Stimulated activated naive CD4-positive, alpha-beta T cell treated with Interleukin-2 at 50 U/mL for 16 hours (primary cell): ENCODE results near the gene ABHD2.

Experiments used
- DNase-seq: peaks from one replicate; lab custom pipeline; 2025; lab: John Stamatoyannopoulos, UW

The ABHD2 gene

DNA sequence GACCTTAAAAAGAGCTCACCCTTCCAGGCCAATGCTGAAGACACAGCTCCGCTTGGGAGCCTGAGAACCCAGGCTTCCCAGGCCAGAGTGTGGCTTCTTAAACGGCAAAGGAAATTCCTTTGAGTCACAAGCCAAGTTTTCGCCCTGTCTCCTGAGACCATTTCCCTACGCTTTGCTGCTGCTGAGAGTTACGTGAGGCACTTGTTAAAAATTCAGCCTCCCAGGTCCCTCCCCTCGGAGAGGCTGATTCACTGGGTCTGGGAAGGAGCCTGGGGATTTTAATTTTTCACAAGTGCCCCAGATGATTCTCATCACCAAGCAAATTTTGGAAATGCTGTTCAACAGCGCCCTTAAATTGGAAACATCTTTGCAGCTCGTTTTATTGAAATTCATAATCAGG is 107.6 kb downstream of the ABHD2 start:
- no peak for DNase-seq

DNA sequence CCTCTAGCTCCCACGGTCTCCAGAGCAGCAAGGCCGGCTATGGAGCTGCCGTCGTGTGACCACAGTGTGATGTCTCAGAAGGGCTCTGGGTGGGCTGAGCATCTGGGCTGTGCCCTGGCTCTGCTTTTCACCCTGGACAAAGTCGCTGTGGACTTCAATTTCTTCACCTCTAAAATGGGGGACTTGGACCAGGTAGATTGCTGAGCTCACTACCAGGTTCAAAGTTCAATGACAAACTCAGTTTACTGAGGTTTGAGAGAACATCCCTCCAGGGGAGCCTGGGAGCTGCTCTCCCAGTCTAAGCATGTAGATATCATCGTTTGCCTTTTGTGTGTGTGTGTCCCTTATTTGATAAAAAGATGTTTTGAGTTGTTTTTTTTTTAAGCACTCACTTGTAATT is 108.0 kb downstream of the ABHD2 start:
- no peak for DNase-seq

GRCh38 chr15:89196994-89197393 is 108.7 kb downstream of the ABHD2 start:
- no peak for DNase-seq

DNA sequence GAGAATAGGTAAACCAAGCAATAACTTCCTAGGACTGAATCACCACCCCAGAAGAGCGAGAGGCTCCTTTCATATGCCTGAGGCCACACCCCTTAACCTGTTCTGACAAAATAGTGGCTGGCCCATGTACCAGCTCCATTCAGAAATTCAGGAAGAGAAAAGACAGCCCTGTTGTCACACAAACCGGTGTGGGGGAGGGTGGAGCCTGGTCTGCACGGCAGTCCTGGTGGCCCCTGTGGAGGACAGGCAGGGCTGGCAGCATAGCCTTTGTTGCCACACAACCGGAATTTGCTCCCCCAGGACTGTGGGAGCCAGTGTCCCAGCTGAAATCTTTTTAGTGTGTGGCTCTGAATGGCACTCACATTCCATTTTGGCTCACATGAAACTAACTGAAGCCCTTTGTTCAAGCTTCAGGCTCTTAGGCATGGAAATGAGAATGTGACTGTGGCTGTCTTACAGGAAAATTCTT is 109.3 kb downstream of the ABHD2 start:
- DNase-seq = no peak

DNA sequence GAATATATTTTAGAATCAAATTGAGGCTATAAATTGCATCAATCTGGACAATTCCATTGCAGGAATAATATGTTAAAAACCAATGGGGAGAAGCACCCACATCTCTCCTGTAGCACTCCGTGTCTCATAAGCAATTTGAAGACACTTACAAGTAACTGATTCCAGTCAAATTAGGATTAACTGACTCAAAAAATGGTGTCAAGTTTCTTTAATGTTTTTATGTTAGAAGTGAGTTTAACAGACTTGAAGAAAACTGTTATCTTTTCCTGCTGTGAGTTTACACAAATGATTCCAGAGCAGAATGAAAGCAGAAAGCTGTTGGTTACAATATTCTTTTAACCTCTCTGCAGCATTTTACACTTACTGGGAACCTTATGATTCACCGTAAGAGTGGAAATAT is 109.9 kb downstream of the ABHD2 start:
- no peak for DNase-seq

GRCh38 chr15:89198934-89199333 is 110.7 kb downstream of the ABHD2 start:
- DNase-seq = no peak

DNA sequence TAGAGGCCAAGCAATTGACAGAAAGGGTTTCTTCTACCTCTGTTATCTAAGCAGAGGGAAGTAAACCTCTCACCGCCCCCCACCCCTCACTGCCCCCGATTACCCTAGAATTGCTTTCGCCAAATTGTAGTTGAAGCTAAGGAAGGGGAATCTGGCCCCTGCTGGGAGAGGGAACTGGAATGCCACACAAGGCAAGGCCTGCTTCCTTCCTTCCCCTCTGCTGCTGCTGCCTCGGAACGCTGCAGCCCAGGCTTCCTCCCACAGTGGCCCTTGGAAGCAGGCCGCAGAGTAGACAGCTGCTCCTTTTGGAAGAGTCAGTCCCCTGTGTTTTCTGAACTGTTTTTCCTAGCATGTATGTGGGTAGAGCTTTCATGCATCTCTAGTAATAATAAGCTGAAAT is 111.5 kb downstream of the ABHD2 start:
- DNase-seq = no peak

GRCh38 chr15:89200182-89200581 is 111.9 kb downstream of the ABHD2 start:
- DNase-seq = no peak

DNA sequence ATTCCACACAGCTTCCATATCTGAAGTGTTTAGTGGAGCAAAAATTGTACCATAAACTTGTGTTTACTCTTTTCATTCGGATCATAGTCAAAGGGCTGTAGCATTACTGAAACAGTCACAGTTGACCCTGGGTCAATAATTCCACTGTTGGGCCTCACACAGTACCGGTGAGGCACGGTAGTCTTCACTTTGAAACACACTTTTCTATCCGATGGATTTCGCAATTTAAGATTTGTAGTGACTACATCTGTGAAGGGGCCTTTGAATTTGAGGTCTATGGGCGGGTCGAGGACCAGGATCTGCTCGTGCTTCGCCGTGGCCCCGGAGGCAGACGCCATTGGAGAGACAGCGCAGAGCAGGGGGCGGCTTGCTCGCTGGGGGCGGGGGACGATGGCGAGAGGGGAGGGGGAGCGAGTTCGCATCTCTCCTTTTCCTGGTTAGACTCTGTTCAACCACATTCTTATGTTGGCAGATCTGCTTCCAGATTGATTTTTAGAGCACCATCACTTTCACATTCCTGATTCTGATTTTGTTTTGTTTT is 113.3 kb downstream of the ABHD2 start:
- no peak for DNase-seq

DNA sequence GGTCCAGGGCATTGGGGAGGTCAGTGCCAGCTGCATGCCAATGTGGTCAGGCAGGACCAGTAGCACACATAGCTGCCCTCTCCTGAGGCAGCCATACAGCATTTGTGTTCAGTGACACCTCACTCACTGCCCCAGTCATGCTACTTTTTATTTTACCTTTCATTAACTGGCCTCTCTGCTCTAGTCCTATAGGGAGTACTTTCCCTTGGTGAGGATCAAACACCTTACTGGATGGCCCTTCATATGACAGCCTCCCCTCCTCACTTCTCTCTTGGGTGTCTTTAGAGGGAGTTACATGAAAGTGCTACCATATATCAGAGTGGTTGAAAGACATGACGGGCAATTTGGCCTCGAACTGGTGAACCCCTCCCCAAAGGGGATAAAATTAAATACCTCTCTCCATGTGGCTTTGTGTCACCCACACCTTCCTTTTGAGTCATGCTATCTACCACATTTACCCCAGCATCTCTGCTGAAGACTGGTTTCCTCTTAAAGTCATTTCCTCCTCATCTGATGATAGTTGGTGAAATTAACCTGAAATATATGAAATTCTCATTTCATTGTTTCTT is 115.5 kb downstream of the ABHD2 start:
- DNase-seq = peak; percentile 8

DNA sequence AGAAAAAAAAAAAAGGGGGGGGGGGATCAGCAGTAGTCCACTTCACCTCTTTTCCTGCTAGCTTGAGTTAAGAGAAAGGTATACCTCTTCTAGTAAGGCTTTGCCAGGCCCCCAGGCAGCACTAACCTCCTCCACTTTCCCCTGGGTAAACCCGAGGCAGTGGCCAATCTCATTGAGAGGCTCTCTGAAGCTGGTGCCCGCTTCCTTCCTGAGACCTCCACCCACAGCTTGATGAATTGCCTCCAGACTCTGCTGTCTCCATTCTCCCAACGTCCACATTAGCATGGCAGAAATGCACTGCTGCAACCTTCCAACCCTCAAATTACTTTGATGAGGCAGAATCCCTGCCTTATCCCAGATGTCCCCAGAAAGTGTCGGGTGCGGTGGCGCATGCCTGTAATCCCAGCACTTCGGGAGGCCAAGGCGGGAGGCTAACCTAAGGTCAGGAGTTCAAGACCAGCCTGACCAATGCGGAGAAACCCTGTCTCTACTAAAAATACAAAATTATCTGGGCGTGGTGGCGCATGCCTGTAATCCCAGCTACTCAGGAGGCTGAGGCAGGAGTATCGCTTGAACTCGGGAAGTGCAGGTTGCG is 117.8 kb downstream of the ABHD2 start:
- DNase-seq = no peak

DNA sequence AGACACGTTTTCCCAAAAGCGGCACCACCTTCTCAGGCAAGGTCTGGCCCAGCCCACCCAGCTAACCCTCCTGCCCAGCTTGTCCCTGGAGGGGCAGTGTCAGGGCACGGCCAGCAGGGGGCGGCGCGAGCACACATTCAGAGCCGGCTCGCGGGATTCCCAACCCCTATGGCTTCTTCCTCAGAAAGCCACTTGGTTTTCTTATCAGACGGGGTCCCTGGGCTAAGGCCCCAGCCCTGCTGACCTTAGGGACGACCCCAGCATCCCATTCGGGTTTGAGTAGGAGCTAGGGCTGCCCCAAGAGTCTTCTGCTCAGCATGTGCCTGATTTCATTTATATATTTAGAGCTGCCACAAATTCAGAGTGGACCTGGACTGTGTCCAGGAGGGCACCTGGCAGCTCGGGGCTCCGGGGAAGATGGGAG is 118.7 kb downstream of the ABHD2 start:
- peak; percentile 59 for DNase-seq

- DNase-seq = no peak
Observed at GRCh38 chr15:89208256-89208655, 120.0 kb downstream of the ABHD2 start.

GRCh38 chr15:89209057-89209456 is 120.8 kb downstream of the ABHD2 start:
- DNase-seq = no peak

DNA sequence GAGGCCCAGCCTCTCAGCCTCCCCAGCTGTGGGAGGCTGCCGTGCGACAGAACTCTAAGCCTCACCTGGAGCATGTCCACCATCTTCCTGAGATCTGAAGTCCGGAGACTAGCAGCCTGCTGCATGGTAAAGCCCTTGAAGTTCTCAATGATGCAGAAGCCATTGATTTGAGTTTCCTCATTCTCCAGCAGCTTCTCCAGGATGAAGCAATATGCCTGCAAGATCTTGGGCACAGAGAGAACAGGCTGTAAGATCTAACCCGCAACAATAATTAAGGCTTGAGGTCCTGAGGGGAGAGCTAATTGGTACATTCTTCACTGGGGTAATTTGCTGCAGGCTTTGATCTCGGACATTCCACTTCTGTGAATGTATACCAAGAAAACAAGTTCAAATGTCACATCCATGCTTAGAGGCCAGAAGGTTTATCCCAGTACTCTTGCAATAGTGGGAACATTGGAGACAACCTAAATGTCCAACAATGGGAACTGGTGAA is 123.5 kb downstream of the ABHD2 start:
- DNase-seq = no peak

GRCh38 chr15:89215627-89216026 is 127.4 kb downstream of the ABHD2 start:
- no peak for DNase-seq

- DNase-seq = no peak
Observed at GRCh38 chr15:89217031-89217430, 128.8 kb downstream of the ABHD2 start.

DNA sequence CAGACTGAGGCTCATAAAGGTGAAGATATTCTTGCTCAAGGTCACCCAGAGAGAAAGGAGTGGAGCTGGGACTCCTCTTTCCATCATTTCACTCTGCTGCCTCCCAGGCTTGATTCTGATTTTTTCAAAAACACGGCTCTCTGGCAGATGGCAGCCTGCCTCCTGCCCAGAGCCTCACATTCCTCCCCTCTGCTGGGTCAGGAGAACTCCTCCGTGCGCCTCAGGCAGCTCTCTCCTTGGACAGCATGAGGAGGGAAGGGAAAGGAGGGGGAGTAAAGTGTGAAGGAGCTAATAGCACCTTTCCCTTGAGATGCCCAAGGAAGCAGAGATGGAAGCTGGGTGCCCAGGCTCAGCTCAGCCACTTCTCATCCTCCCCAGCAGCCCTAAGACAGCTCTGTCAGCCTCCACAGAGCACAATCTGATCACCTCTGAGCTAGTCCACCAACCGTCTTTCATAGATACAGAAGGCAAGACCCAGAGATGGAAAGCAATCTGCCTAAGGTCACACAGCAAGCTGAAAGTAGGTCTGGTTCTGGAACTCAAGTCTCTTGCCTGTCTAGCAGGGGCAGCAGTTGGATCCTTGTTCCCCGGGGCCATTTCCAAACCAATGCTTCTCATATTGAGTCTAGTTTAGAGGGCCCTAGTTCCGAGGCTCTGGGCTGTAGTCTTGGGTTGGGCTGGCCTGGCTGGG is 129.6 kb downstream of the ABHD2 start:
- no peak for DNase-seq

GRCh38 chr15:89218531-89218930 is 130.3 kb downstream of the ABHD2 start:
- no peak for DNase-seq

GRCh38 chr15:89221543-89221942 is 133.3 kb downstream of the ABHD2 start, which contains the start of gene RLBP1:
TSS of gene RLBP1 (minus strand) at chr15:89221579. CDS start at chr15:89218975, 2,604 bp downstream.
- DNase-seq = no peak

DNA sequence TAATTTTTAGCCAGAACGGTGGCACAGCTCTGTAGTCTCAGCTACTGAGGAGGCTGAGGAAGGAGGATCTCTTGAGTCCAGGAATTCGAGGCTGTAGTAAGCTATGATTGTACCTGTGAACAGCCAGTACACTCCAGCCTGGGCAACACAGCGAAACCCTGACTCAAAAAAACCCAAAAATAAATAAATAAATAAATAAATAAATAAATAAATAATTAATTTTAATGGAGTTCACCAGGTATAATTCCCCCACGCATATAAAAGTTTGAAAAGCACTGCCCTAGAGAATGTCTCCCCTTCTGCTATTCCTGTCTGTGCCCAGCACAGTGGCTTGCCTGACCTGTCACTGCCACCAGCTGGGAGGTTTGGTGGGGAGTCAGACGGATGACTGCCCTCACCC is 137.3 kb downstream of the ABHD2 start:
- DNase-seq = no peak

GRCh38 chr15:89226359-89227221 is 138.3 kb downstream of the ABHD2 start:
- DNase-seq = no peak
